ENCODE measurements around the gene NEBL.

NEBL gene

GRCh38 chr10:20778008-20778757, 118.9 kb downstream of the NEBL start:
- no peak for DNase-seq

DNA sequence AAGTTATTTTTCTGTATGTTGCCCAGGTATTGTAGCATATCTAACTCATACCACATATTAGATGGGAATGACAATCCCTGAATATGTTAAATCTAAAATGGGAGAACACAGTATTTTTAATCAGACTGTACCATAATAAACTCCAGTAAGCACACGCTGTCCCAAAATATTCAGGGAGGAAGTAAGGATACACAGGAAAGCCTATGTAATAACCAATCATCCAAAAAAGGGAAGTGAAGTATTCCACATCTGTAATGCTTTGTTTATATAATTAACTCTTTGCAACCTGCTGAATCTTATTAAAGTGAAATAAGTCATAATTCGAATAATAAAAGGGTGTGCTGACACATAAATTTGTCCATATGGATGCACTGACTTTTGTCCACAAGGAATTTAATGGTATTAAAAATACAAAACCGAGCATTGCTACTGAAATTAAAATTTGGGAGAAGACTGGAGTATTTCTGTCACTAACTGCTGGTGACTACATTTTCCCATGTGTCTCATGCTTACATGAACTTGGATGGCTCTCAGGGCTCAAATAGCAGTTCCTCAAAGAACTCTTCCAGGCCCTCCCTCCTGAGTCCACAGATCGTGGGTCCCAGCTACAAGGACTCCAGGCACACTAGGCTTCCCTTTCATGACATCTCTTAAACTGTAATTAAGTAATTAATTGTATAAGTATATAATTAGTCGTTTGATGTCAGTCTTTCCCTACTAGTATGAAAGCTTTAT, 120.6 kb downstream of the NEBL start:
- DNase-seq, result no peak

GRCh38 chr10:20771051-20771450, 126.1 kb downstream of the NEBL start:
- DNase-seq, result no peak

- no peak for DNase-seq
Observed at GRCh38 chr10:20769481-20769880, 127.6 kb downstream of the NEBL start.

DNA sequence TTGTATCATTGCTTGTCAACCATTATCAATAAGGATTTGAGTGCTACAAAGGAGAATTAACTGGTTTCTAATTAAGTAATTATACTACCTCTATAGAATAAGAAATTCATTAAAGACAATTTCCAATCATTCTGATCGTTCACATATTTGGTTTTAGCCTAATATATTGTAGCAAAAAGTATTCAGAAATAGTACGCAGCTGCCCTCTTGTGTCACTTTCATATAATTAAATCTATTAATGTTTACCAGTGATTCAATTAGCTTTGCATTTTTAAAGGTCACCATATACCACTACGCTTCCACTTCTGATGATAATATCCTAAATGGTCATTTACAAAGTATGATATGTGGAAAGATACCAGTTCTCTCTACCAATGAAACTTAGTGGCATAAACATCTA, 128.3 kb downstream of the NEBL start:
- peak; percentile 16 for DNase-seq

DNA sequence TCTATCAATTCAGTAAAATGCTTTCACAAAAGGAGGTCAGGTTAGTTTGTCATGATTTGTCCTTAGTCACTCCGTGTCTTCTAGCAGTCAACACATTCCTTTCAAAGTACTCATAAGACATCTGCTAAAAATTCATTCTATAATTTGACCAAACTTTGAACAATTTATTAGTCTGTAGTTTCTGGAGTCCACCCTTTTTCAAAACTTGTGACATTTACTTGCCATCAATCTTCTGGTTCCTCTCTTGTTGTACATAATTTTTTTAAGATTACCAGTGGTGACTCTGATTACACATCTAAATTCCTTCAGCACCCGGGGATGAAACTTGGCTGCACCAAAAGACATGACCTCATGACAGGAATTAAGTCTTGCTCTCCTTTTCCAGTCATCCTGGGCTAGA, 130.1 kb downstream of the NEBL start:
- DNase-seq, result peak; percentile 80

GRCh38 chr10:20765066-20765465, 132.0 kb downstream of the NEBL start:
- DNase-seq, result peak; percentile 30

DNA sequence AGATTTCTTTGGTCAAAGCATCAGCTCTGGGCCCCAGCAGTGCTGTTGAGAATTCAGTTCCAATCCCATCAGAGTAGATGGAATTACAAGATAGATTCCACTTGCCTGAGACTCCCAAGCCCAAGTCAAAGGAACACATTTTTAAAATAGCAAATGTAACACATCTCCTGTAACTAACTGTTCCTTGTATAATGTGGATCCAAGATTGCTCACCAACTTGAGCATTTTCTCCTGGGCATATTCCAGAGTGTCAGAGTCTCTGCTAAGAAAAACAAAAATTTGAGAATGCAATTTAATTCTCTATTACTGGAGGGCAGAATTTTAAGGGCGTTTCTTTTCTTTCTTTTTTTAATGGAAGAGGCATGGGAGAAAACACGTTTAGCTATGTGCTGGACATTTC, 136.7 kb downstream of the NEBL start:
- DNase-seq, result no peak

DNA sequence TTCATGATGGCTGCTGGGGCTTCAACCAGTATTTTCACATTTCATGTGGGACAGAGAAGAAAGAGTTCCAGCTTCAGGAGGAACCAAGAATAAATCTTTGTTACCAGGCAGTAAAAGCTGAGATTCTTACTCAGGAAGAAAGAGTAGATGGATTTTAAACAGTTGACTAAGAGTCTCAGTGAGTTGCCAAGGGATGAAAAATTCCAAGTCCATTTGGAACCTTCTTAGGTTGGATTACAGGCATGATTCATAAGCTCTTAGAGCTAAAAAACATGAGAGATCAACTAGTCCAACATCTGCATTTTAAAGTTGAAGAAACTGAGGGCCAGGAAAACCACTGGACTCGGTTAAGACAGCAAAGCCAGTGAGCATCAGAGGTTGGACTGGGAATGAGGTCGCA, 148.6 kb downstream of the NEBL start:
- no peak for DNase-seq

GRCh38 chr10:20747782-20748181, 149.3 kb downstream of the NEBL start:
- DNase-seq, result no peak

GRCh38 chr10:20746856-20747255, 150.3 kb downstream of the NEBL start:
- DNase-seq, result no peak

GRCh38 chr10:20745556-20746375, 151.3 kb downstream of the NEBL start:
- no peak for DNase-seq

DNA sequence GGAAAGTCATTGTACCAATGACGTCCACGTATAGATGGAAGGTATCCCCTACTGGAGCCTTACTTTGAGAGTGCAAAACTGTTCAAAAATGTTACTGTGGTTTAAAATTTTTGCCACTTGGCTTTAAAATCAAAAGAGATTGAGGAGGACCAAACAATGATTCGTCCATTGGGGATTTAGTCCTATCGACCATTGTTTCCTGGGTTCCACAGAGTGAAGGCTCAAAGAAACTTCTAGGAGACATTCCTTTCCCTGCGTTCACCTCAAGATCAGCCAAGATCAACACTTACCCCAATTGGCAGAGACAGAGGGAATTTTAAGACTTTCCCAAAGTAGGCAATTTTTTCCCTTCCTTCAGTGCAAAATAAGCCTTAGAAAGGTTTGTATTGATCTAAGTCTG, 152.3 kb downstream of the NEBL start:
- peak; percentile 76 for DNase-seq

- no peak for DNase-seq
Observed at GRCh38 chr10:20743942-20744341, 153.2 kb downstream of the NEBL start.

DNA sequence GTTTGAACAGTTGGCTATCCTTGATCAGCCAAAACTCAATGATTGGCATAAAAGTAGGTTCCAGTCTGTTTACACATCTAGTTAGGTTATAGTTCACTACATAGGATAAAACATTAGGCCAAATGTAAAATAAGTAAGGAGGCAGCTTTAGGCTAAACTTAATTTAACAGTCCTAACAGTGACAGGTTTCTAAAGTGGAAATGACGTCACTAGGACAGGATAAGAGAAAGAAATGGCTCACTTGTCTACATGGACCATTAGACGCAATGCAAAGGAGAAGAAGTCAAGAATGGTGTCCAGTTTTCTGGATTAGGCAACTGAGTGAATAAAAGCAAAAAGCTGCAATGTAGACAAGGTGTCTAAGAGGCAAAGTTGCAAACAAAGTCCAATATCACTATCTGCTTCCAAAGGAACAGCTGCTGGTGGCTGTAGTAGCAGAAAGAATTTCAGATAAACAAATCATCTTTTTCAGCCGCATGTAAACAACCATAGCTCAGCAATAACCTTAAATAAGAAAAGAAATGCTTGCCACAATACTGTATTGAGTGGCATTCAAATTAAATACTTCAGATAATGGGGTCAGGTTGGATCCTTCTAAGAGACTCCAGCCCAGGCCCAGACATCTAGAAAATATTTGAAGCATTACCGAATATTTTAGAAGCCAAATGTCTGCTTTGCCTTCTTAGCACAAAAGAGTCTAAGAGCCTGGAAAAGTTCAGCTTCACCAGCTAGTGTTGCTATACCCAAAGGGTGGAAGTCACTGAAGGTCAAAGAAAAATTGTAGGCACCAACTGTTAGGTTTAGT, 154.2 kb downstream of the NEBL start:
- DNase-seq, result no peak

DNA sequence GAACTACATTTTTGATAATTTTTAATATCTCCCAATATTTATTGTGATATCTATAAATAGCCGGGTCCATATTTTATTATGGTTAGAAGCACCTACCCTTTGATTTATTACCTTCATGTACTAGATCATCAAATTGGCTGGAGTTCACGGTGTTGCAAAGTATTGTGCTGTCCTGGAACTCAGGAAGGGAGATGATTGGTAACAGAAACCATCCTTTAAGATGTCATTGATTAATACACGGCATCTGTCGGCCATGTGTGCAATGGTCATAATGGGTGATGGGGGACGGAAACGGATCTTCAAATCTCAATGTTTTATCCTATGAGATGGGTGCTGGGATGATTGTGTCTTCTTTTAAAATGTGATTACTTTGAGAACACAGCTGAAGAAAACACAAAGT, 157.0 kb downstream of the NEBL start:
- DNase-seq, result peak; percentile 6

GRCh38 chr10:20737107-20737506, 160.0 kb downstream of the NEBL start:
- no peak for DNase-seq
